ENCODE results near the gene TMEM238.
"Not testable (repeated sequence)": the region's sequence is repeated elsewhere in the genome, so short reads cannot be mapped to it uniquely, and the experiment has no call there.

Gene TMEM238

DNA sequence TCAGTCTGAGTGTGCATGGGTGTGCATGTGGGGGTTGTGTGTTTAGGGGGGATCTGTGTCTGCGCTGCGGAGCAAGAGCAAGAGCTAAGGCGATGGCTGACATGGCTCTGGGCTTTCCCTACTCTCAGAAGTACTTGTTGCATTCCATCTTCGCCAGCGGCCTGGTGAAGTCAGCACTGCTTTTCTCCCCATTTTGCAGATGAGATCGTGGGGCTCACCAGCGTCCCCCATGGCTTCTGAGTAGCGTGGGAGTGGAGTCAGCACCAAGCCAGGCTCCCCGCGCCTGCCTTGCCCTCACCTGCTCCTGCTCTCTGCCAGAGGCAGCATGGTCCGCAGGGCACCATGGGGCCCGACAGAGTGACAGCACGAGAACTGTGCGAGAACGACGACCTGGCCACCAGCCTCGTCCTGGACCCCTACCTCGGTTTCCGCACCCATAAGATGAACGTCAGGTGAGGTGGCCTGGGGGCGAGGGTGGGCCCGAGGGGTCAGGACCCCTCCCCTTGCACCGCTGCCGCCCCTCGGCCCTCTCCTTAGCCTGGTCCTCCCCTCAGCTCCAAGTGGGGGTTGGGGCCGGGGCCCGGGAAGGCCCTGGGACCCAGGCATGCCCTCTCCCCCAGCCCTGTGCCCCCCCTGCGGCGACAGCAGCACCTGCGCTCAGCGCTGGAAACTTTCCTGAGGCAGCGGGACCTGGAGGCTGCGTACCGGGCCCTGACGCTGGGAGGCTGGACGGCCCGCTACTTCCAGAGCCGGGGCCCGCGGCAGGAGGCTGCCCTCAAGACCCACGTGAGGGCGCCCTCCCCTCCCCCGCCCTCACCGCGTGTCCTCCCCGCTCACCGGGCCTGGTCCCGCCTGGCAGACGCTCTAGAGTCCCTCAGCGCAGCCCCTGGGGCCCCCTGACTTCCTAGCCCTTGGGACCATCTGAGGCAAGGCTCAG, 42.2 kb downstream of the TMEM238 start:
- 82% methylated on average over 50 of the region's 50 CpGs for WGBS
- H3K27ac ChIP-seq (ENCODE audit: low read depth, low read length): 0 out of 2 replicates have a peak overlapping the region, but pooled peaks have one; percentile 15
- no peaks in the 10 kb centered on the region for H3K27me3 ChIP-seq (ENCODE audit: insufficient read depth, low read length)
- no peaks in the 10 kb centered on the region for H3K9me3 ChIP-seq (ENCODE audit: insufficient read depth, low read depth, low read length)
- peak overlapping the region; percentile 30 for H3K4me3 ChIP-seq (ENCODE audit: low read length)
- H3K9ac ChIP-seq (ENCODE audit: low read depth, low read length): no peak overlapping the region
- H3K36me3 ChIP-seq (ENCODE audit: insufficient read depth, low read length): peaks cover 21% of the 10 kb centered on the region
- peaks cover 12% of the 10 kb centered on the region for H3K4me1 ChIP-seq (ENCODE audit: insufficient read depth, low read length)

- Histone ChIP-seq H3K36me3 (ENCODE audit: insufficient read depth, low read length) (peaks cover 21% of the 10 kb centered on the region), H3K9ac (ENCODE audit: low read depth, low read length) (no peak overlapping the region), H3K4me3 (ENCODE audit: low read length) (peak overlapping the region; percentile 72), H3K4me1 (ENCODE audit: insufficient read depth, low read length) (peaks cover 12% of the 10 kb centered on the region), H3K27ac (ENCODE audit: low read depth, low read length) (peak overlapping the region; percentile 73; the same call in 1 of the 2 replicates), H3K9me3 (ENCODE audit: insufficient read depth, low read depth, low read length) (no peaks in the 10 kb centered on the region), H3K27me3 (ENCODE audit: insufficient read depth, low read length) (no peaks in the 10 kb centered on the region)
- 4% methylated on average over 11 of the region's 15 CpGs for WGBS
Observed at GRCh38 chr19:55341171-55341588, 42.9 kb downstream of the TMEM238 start.

- Histone ChIP-seq H3K27me3 (ENCODE audit: insufficient read depth, low read length) (no peaks in the 10 kb centered on the region), H3K36me3 (ENCODE audit: insufficient read depth, low read length) (peaks cover 21% of the 10 kb centered on the region), H3K4me1 (ENCODE audit: insufficient read depth, low read length) (peaks cover 12% of the 10 kb centered on the region), H3K9ac (ENCODE audit: low read depth, low read length) (peak overlapping the region; percentile 63), H3K4me3 (ENCODE audit: low read length) (peak overlapping the region; percentile 72), H3K9me3 (ENCODE audit: insufficient read depth, low read depth, low read length) (no peaks in the 10 kb centered on the region), H3K27ac (ENCODE audit: low read depth, low read length) (peak overlapping the region; percentile 73; the same call in 1 of the 2 replicates)
- WGBS: under 1% methylated on average over 22 of the region's 24 CpGs
Observed at GRCh38 chr19:55340784-55341147, 43.3 kb downstream of the TMEM238 start.

- Histone ChIP-seq H3K27ac (ENCODE audit: low read depth, low read length) (peak overlapping the region; percentile 73; the same call in 1 of the 2 replicates), H3K27me3 (ENCODE audit: insufficient read depth, low read length) (no peaks in the 10 kb centered on the region), H3K9me3 (ENCODE audit: insufficient read depth, low read depth, low read length) (no peaks in the 10 kb centered on the region), H3K4me3 (ENCODE audit: low read length) (peak overlapping the region; percentile 72), H3K4me1 (ENCODE audit: insufficient read depth, low read length) (peaks cover 12% of the 10 kb centered on the region), H3K36me3 (ENCODE audit: insufficient read depth, low read length) (peaks cover 21% of the 10 kb centered on the region), H3K9ac (ENCODE audit: low read depth, low read length) (peak overlapping the region; percentile 63)
- WGBS: 3% methylated on average over 44 of the region's 44 CpGs
Observed at GRCh38 chr19:55339889-55340783, 44.0 kb downstream of the TMEM238 start.

DNA sequence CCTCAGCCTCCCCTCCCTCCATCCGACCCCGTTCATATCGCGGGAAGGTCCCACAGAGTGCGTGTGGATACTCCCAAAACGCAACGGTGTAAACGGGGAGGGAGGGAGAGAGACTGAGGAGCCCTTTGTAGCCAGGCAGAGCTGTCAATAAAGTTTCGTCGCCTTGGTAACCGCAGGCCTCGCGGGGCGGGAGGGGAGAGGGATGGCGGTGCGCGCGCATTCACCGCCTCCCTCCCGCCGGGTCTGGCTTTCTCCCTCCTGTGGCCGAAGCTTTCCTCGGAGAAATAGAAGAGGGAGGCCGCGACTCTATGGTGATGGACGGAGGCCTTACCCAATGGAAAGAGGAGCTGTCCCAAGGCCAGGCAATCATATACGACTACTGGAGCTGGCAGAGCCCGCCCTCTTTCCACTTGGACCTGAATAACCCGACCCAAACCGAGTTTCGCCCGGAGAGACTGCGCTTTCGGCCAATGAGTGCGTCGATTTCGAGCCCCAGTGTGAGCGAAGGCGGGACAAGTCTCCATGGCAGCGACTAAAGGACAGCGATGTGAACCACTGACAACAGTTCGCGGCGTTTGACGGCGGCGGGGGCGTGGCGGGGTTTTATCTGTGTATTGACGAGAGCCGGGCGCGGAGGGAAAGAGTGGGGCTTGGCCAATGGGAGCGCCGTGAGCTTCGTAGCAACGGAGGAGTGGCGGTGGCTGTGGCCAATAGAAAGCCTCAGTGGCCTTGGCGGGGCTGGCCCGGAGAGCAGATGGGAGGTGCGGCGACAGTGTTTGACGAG, 44.8 kb downstream of the TMEM238 start, which contains the start of gene KMT5C:
Gene KMT5C, plus strand, starts transcription at position 772 of the 784 bp plus-strand sequence. CDS start 2,061 bp downstream, outside the sequence.
- Histone ChIP-seq H3K9me3 (ENCODE audit: insufficient read depth, low read depth, low read length) (no peaks in the 10 kb centered on the region), H3K4me3 (ENCODE audit: low read length) (peak within 1 kb of the TSS; percentile 72), H3K27ac (ENCODE audit: low read depth, low read length) (peak within 1 kb of the TSS; percentile 98), H3K4me1 (ENCODE audit: insufficient read depth, low read length) (peaks cover 12% of the 10 kb centered on the region), H3K27me3 (ENCODE audit: insufficient read depth, low read length) (no peaks in the 10 kb centered on the region), H3K36me3 (ENCODE audit: insufficient read depth, low read length) (peaks cover 21% of the 10 kb centered on the region), H3K9ac (ENCODE audit: low read depth, low read length) (peak within 1 kb of the TSS; percentile 92)
- under 1% methylated on average over 62 of the region's 63 CpGs for WGBS

DNA sequence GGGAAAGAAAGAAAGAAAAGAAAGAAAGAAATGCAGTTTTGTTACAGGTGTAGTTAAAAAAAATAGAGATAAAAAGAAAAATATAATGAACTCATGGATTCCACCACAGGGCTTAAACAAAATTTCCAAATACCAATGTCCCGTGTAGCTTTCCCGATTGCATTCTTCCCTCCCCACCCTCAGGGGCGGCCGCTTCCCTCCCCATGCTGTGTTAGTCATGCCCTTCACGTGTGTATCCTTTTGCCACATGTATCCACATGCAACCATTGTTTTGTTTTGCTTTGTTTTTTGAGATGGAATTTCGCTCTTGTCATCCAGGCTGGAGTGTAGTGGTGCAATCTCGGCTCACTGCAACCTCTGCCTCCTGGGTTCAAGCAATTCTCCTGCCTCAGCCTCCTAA, 48.0 kb downstream of the TMEM238 start:
- Histone ChIP-seq H3K9ac (ENCODE audit: low read depth, low read length) (no peak overlapping the region), H3K36me3 (ENCODE audit: insufficient read depth, low read length) (no peaks in the 10 kb centered on the region), H3K4me3 (ENCODE audit: low read length) (no peak overlapping the region), H3K27ac (ENCODE audit: low read depth, low read length) (no peak overlapping the region), H3K27me3 (ENCODE audit: insufficient read depth, low read length) (no peaks in the 10 kb centered on the region), H3K9me3 (ENCODE audit: insufficient read depth, low read depth, low read length) (no peaks in the 10 kb centered on the region), H3K4me1 (ENCODE audit: insufficient read depth, low read length) (peaks cover 5% of the 10 kb centered on the region)
- WGBS: 93% methylated on average over 7 of the region's 7 CpGs

- Histone ChIP-seq H3K27ac (ENCODE audit: low read depth, low read length) (no peak overlapping the region), H3K4me3 (ENCODE audit: low read length) (no peak overlapping the region), H3K9ac (ENCODE audit: low read depth, low read length) (no peak overlapping the region), H3K4me1 (ENCODE audit: insufficient read depth, low read length) (peaks cover 5% of the 10 kb centered on the region), H3K36me3 (ENCODE audit: insufficient read depth, low read length) (no peaks in the 10 kb centered on the region), H3K9me3 (ENCODE audit: insufficient read depth, low read depth, low read length) (no peaks in the 10 kb centered on the region), H3K27me3 (ENCODE audit: insufficient read depth, low read length) (no peaks in the 10 kb centered on the region)
- WGBS: 88% methylated on average over 11 of the region's 11 CpGs
Observed at GRCh38 chr19:55333870-55334269, 50.2 kb downstream of the TMEM238 start.

- H3K4me1 ChIP-seq (ENCODE audit: insufficient read depth, low read length); H3K9ac ChIP-seq (ENCODE audit: low read depth, low read length); H3K27ac ChIP-seq (ENCODE audit: low read depth, low read length); H3K9me3 ChIP-seq (ENCODE audit: insufficient read depth, low read depth, low read length); H3K36me3 ChIP-seq (ENCODE audit: insufficient read depth, low read length); H3K4me3 ChIP-seq (ENCODE audit: low read length); H3K27me3 ChIP-seq (ENCODE audit: insufficient read depth, low read length): not testable (repeated sequence)
- 87% methylated on average over 6 of the region's 6 CpGs for WGBS
Observed at GRCh38 chr19:55329791-55330190, 54.3 kb downstream of the TMEM238 start.

Data from HUES64 (cell line).